HS-5 (cell line): ENCODE measurements around the gene SH2B3.

Source experiments
- DNase-seq: peaks from one replicate; pipeline ENCODE4 v3.0.0-alpha.2; 2012; ENCODE audit warnings: low read depth

SH2B3 gene

DNA sequence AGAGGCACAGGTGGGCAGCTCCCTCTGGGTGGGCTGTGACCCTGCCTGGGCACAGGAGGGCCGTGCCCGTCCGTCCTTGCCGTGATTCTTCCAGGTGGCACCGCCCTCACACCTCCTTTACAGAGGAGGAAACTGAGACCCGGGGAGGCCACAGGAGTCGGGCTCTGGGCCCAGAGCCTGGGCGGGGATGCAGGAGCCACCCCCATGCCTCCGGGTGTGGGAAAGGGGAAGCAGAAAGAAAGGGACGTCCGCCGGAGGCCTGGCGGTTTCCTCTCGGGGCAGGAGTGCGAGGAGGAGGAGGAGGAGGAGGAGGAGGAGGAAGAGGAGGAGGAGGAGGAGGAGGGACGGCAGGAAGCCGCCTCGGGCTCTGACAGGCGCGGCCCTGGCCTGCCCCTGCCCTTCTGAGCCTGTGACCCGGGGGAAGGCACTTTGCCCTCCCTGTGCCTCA is 23.0 kb downstream of the SH2B3 start:
- DNase-seq = no peak

DNA sequence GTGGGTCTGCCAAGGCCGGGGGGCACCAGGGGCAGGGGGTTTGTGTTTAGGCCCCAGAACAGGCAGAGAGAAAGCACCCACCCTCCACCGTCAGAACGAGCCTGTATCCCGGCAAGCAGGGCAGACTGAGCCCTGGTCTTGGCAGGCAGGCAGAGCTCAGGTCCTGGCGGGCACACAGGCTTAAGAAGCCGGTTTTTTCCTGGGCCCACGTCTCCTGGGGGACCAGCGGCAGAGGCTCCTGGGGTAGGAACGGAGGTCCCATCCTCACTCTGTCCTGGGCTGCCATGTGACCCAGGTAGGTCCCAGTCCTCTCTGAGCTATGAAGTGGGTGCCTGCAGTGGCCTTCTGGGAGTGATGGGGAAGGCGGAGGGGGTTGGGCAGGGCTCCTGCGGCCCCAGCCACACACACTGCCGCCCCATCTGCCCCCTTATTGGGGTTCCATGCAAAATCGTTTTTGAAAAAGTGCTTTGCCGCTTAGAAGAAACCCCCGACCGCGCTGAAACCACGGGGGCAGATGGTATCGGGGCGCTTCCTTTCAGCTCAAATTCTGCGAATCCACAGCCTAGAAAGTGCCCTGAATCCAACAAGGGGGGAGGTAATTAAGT is 24.2 kb downstream of the SH2B3 start:
- no peak for DNase-seq

DNA sequence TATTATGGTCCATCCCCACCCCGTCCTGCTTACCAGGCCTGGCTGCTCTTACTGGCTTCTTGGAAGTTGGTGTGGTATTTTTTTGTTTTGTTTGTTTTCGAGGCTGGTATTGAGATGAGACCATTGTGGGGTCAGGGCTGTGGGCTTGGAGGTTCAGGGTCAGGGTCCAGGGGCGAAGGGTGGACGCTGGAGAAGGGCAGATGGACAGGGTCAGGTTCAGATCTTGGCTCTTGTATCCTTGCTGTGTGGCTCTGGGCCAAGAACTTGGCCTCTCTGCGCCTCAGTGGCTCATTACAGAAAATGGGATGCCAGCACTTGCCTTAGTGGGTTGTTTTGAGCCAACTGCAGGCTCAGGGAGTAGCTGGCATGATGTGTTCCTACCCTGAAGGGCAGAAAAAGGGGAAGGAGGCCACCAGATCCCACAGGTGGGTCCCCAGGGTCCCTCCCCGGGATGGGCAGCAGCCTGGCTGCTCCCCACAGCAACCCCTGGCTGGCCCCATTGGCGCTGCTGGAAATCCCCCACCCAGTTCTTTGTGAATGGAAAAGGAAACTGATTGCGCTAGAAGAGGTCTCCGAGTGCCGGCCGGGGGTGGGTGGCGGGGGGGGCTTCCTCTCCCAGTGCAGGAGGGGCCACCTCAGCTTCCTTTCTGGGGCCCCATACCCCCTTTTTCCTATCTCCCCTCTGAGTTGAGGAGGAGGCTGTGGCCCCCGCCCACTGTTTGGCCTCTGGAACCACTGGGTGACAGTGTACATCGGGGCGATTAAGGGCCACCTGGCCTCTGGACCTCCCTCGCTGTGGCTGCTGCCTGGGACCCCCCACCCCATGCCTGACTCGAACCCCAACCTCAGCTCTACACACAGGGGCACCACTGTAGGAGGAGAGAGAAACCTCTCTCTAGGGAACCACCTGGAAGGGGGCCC is 25.0 kb downstream of the SH2B3 start:
- DNase-seq = no peak

DNA sequence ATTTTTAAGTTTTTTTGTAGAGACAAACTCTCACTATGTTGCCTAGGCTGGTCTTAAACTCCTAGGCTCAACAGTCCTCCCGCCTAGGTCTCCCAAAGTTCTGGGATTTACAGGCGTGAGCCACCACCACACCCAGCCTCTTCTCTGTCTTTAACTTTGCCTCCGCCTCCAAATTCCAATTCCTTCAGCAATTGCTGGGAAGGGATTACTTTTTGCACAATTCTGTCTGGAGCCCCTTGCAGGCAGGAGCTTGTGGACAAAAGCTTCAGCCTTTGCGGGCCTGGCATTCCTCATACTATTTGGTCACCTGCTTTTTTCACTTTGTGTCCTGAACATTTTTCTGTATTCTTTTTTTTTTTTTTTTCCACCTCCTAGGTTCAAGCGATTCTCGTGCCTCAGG is 26.0 kb downstream of the SH2B3 start:
- DNase-seq = no peak

DNA sequence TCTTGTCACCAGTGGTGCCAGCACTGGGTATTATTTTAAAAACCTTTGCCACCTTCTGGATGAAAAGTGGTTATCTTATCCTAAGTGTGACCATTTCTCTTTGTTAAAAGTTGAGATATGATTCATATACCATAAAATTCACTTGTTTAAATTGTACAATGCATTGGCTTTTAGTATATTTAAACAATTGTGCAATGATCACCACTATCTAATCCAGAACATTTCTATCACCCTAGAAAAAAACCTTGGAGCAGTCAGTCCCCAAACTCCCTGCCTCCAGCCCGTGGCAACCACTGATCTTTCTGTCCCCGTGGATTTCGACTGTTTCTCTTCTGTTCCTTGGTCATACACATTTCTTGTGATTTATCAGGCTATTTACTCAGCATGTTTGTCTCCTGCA is 28.3 kb downstream of the SH2B3 start:
- DNase-seq = no peak

DNA sequence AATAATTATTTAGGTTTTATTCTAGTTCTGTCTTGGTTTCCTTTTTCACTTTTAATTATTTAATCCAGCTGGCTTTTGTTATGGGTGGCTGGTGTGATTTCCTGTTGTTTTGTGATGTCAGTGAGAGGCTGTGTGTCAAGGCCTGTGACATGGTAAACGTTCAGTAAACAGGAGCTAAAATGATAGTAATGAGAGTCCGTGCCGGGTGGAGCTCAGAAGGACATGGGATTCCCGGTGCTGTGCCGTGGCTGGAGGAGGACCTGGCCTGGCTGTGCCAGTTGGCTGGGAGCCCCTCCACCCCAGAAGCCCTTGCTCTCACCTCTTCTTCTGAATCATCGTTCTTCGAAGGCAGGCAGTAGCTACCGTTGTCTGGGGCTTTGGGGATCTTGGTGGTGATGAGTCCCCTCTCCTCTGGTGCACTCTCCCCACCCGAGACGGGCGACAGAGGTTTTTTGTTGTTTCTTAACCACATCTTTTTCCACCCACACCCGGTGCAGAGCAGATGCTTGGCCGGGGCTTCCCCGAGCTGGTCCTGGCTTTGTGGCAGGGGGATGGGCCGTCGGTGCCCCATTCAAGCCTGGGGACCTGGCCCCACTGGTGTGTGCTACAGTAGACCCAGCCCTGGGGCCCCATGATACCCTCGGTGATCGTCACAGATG is 29.1 kb downstream of the SH2B3 start:
- DNase-seq = no peak

DNA sequence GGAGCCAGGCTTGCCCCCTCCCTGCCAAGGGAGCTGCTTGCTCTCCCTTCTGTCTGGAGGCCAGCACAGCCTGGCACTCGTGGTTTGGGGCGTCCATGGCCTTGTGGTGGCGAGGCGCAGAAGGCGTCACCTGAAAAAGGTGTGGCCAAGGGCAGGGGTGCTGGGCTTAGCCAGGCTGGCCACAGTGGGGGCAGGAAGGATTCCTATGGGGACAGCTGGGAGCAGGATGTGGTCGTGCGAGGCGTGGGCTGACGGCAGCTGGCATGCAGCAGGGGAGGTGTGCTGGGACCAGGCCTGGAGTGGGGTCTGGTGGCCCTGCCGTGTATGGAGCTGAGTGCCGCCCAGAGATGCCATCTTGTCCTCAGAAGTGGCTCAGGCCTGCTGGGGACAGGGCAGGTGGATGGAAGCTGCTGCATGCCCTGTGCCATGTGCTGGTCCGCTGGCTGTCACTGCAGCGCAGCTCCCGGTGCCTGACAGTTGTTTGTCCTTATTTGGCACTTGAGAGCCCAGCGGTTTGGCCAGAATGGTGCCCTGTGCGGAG is 30.0 kb downstream of the SH2B3 start:
- DNase-seq = no peak

DNA sequence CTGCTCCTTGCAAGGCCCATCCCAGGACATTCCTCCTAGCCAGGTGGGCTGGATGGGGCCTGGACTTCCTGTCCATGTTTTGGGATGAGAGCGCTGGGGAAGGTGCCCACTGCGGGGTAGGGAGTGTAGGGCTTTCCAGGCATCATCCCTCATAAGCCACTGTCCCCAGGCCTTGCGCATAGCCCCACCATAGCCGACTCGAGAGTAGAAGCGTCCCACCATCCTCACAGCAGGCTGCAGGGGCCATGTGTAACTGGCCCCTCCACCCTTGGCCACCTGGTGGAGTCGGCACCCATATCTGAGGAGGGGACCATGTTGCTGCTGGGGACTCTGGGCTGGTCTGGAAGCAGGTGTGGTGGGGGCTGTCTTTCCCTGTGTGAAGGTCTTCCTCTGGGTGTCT is 30.5 kb downstream of the SH2B3 start:
- DNase-seq = no peak

DNA sequence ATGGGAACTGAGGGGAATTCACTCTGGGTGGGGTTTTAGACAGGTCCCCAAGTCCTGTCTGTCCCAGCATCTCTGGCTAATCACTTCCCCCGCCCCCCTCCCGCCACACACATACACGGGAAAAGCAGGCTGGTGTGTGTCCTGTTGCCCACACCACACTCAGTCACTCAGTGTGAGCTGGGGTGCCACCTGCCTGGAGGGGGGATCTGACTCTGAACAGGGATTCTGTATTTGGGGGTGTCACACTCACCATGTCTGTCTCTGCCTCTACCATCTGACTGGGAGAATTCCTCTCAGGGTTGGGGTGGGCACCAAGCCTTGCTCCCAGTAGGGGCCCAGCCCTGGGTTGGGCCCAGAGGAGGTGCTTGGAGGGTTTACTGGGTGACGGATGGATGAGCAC is 31.1 kb downstream of the SH2B3 start:
- DNase-seq = no peak

DNA sequence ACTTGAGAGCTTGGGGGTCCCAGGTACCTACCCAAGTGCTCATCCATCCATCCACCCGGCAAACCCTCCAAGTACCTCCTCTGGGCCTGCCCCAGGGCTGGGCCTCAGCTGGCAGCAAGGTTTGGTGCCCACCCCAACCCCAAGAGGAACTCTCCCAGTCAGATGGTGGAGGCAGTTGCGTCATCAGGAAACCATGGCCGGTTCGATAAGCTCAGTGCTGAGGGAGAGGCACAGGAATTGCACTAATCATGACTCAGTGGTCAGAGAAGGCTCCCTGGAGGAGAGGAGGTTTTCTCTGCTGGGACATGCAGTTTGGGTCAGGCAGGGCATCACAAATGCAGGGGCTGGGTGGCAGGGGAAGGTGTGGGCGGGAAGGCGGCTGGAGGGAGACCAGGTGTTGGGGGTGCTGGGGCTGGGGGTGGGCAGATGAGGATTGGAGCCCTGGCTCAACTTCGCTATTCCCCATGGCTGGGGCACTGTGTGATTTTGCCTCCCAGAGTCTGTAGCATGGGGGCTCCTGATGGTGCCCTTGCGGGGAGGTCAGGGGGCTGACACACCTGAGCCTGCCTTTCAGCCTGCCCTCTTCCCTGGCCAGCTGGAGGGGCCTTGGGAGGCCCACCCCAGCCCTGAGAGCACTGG is 32.2 kb downstream of the SH2B3 start:
- DNase-seq = peak; percentile 72

DNA sequence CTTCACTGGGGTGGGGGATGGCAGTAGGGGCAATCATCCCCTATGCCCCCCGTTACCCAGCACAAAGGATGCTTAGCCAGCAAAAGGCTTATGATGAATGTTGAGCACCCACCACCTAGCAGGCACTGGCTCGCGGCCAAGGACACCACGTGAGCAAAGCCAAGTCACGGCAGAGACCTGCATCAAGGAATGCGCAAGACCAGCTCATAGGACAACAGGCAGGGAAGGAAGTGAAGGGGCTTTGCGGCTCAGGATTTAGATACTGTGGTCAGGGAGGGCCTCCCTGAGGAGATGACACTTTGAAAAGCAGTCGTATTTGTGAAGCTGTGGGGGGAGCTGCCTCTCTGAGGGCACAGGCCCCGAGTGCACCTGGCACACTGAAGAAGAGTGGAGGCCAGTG is 32.8 kb downstream of the SH2B3 start:
- DNase-seq = no peak

DNA sequence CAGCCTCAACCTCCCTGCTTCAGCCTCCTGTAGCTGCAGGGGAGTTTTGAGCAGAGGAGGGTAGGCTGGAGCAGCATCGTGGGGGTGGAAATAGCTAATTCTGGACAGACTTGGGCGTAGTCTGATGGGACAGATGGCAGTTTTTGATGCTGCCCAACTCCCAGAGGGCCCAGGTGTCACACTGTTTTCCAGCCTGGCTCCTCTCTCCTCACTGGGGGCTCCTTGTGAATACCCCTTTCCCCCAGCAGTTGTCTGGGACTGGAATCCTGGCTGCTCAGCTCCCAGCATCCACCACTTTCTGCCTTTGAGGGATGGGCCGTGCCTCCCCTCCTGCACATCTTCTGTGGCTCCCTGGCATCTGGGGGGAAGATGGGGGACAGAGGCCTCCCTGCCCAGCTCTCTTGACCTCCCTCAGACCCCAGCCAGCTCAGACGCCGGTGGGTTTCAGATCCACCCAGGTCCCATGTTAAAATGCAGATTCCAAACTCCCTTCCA is 34.0 kb downstream of the SH2B3 start:
- DNase-seq = no peak

DNA sequence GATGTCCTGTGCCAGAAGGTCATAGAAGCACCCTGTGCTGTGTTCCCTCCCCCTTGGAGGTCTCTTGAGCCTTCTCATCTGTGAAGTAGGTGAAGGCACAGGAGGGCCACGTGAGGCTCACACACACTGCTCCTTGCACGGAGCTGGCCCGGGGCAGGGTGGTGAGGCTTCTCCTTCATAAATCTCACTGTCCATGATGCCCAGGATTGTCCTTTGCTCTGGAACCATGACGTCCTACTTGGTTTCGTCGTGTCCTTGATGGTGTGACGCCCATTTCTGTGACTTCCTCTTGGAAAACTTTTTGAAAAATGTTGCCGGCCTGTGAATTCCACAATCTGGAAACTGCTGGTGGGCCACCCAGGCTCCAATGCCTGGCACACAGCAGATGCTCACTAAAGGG is 34.4 kb downstream of the SH2B3 start:
- DNase-seq = no peak

DNA sequence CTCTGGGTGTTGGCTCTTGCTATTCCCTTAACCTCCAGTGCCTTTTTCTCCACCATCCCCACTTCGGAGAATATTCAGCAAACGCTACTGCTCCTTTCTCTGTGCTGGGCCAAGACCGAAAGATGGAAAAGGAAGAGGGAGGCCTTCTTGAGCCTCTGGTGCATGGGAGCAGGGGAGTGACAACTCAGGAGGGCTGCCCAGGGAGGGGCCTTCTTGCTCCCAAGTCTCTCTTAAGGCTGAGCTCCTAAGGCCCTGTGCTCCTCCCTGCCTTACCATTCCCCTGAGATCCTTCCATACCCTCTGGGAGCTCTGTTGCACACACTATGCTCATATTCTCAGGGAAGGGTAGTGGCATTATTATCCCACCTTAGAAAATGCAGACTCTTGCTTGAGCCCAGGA is 34.9 kb downstream of the SH2B3 start:
- no peak for DNase-seq

DNA sequence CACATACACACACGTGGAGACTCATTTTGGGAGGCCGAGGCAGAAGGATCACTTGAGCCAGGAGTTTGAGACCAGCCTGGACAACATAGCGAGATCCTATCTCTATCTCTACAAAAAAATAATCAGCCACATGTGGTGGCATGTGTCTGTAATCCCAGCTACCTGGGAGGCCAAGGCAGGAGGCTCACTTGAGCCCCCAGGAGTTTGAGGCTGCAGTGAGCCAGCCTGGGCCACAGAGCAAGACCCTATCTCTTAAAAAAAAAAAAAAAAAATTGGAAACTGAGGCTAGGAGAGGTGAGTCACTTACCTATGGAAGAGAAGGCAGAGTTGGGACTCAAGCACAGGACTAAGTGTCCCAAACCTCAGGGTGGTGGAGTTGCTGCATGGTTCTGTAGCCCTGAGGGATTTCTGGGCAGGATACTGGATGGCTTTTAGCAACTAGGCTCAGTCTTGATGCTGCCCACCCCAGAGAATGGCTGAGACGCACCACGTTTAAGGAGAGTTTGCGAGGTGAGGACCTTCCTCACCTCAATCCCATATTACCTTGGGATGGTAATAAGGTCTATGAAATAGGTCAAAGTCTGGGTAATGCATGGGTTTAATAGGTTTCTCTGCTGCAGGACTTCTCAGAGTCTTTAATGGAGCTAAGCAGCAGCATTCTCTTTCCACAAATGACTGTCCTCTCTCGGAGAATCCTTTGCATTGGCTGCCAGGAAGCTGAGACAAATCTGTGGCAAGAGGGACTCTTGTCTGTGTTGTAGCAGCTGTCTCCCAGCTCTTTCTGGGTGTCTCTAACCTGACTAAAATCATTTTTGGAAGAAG is 35.6 kb downstream of the SH2B3 start:
- DNase-seq = no peak

DNA sequence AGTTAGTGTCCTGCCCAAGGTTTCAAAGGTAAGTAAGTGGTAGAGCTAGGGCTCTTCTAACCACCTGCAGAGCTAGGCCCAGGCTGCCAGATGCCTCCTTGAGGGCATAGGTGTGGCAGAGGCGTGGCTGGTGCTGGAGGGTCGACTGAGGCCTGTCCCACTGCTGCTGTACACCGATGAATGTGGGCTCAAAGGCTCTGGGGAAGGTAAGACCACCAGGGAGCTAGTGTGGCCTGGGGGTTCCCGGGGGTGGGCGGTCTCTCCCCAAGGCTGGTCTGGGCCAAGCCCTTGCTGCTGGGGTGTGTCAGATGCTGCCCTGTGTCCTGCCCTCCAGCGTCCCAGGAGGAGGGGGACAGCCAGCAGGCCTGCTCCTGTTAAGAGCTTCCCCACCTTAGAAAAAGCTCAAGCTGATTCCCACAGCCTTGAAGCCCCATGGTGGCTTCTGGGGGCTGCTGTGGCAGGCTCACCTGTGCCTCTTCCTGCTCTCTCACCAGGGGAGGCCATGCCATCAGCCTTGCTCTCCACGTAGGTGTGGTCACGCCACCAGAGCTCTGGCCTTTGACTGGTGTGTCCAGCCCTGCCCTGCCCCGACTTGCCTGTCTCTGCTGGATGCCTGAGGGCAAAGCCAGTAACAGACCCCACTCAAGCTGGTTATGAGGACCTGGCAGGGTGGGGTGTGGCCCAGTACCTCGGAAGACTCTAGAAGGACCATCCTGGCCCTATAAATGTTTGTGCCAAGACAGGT is 36.8 kb downstream of the SH2B3 start:
- no peak for DNase-seq

DNA sequence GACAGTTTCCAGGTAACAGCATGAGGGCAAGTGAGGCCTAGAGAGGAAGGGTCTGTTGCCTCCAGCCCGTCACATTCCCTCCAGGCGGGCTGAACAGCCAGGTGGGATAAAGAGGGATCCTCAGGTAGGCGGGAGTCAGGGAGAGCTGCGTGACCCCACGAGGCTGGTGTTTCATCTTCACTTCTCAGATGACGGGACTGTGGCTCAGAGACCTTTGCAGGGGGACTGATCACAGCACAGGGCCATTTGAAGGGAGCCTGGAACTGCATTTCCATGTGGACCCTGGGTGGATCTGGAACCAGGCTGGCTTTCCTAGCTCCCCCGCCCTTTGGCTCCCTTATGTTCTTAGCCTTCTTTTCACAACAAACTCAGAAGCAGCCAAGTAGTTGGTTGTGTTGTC is 37.4 kb downstream of the SH2B3 start:
- DNase-seq = no peak

DNA sequence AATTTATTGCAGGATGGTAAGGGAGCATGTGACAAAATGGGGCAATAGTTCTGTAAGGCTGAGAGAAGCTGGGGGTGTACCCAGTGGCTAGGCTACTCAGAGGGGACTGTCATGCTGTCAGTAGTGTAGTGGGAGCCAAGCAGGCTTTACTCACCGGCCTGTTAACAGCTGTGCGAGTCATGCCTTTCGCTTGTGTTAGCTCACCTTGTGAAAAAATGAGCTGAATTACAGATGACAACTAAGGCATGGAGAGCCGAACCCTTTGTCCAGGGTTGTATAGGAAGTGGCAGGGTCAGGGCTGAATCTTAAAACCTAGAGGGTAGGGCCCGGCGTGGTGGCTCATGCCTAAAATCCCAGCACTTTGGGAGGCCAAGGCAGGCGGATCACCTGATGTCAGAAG is 37.9 kb downstream of the SH2B3 start:
- no peak for DNase-seq

DNA sequence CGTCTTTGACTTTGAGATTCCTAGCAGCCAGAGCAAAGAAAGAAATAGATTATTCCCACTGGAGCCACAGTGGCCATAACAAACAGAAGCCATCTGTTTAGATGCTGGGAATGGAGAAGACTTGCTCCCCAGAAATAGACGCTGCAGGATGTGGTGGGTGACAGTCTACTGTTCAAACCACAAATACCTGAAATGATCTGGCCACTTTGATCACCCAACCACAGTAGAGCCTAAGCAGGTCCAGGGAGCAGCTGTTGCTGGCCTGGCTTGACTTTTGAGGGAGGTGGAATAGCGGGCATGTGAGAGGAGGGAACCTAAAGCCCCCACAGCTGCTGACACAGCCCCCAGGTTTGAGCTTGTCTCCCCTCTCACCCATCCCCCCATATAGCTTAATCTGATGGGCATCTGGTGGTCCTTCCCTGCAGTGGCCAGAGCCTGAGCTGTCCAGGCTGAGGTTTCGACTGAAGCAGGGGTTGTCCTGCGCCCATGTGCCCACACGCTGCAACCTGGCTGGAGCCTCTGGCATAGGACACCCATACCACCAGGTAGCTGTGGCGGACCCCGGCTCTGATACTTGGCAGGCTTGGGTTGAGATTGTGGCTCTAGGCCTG is 38.7 kb downstream of the SH2B3 start:
- DNase-seq = no peak
